Activated CD4-positive, CD25-positive, alpha-beta regulatory T cell (primary cell): ENCODE results near the gene SAT1.

Experiments used
- DNase-seq, 4 experiments: peaks; one replicate each; lab custom pipeline; 2025; lab: John Stamatoyannopoulos, UW

SAT1 gene

DNA sequence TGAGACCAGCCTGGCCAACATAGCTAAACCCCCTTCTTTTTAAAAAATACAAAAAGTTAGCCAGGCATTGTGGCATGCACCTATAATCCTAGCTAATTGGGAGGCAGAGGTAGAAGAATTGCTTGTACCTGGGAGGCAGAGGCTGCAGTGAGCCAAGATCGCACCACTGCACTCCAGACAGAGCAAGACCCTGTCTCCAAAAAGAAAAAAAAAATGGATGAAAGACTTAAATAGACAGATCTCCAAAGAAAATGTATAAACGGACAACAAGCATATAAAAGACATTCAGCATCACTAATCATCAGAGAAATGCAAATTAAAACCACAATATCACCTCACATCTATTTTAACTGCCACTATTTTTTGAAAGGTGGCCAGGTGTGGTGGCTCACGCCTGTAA is 6.6 kb upstream of the SAT1 start:
- DNase-seq: no peak

DNA sequence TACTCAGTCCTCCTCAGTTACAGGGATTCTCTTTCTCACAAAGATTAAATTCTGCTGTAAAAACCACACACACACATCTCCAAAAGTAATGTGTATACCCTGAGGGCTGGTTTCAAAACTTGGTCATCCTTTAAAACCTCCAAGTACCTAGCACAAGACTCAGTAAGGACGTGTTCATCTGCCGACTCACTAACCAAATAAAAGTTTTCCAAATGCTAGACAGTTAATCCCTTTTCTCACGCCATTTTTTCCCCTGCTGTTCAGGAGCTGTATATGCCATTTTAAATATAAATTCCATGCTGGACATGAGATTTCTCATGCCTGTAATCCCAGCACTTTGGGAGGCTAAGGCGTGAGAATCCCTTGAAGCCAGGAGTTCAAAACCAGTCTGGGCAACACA is 3.9 kb upstream of the SAT1 start:
- DNase-seq: no peak

DNA sequence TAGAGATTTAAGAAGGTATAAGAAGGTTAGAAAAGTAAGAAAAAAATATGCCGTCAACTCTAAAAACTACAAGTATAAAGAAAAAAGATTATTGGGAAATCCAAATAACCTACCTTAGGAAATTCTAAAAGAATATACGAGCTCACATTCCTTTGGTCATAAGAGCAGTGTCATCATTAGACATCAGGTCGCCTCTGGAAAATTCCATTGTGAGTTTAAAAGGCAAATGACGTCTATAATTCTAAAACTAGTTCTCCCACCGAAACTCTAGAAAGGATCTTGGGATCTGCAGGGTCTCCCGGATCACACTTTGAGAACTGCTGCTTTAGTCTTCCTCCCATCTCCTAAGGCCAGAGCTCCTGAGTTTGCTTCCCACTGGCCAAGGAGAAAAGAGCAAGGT is 518 bp upstream of the SAT1 start:
- DNase-seq: no peak

DNA sequence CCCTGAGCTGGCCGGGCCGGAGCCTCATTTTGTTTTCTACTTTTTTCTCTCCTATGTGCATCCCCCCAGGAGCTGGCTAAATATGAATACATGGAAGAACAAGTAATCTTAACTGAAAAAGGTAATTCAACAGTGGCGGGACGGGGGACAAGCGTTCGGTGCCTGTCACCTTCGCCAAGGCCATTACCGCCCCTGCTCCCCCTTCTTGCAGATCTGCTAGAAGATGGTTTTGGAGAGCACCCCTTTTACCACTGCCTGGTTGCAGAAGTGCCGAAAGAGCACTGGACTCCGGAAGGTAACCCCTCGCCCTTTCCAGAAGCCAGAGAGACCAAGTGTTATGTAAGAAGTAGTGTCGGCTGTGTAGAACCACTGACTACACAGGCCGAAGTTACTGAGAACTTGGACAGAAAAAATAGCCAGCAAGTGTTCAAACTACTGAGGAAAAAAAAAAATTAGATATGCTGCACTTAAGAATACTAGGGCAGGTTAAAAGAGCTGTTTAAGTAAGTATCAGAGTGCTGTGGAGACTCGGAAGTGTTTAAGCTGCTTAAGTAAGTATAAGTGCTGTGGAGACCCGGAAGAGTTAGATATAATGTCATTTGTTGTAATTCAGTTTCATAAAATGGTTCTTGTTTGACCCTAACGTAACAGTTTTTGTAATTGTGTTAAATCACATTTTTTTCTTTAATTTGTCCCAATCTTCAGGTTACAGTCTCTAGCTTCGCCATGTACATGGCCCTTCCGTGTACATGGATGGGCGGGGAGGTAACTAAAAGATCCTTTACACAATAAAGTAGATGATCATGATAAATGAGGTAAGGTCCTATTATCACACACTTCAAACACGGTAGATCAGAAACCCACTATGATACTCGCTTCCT is 856 bp downstream of the SAT1 start:
- DNase-seq: peak in 1 of 4 experiments; percentile 1

DNA sequence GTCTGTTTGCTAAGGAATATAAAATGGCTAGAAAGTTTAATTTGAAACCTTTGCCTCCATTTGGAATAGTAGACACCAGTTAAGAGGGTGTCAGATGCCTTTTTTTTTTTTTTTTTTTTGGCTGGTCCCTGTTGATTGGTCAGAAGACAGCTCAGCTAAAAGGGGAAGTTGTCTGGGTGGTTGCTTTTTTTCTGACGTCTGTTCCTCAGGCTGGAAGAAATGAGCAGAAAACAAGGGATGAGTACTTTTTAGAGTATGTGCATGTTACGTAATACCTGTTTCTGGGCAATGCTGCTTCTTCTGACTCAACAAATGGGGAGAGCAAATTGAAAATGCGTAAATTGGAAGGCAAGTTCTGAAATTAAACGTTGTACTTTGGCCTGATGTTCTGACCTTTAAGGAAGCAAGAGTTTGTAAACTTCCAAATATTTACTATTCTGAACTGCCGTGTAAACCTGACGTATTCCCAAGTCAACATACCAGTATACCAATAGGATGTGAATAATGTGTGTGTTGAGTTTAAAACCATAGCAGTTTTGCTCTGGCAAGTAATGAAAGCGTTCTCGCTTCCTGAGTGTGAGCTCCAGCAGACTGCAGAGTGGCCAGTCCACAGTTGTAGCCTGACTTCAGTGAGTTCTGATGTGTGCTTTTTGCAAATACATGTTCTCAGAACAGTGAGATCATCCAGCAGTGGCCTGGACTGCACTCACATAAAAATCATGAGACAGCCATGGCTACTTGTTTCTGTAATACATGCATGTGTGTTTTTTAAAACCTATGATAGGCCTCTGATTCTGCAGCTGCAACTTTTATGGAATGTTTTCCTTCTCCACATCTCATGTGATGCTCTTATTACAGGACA is 1.7 kb downstream of the SAT1 start:
- no peak for DNase-seq

DNA sequence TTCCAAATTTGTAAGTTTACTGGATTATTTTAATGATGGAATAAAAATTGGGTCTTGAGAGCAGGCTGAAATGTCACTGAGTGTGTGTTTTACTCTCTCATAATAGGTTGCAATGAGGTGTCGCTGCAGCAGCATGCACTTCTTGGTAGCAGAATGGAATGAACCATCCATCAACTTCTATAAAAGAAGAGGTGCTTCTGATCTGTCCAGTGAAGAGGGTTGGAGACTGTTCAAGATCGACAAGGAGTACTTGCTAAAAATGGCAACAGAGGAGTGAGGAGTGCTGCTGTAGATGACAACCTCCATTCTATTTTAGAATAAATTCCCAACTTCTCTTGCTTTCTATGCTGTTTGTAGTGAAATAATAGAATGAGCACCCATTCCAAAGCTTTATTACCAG is 2.6 kb downstream of the SAT1 start:
- DNase-seq: no peak

DNA sequence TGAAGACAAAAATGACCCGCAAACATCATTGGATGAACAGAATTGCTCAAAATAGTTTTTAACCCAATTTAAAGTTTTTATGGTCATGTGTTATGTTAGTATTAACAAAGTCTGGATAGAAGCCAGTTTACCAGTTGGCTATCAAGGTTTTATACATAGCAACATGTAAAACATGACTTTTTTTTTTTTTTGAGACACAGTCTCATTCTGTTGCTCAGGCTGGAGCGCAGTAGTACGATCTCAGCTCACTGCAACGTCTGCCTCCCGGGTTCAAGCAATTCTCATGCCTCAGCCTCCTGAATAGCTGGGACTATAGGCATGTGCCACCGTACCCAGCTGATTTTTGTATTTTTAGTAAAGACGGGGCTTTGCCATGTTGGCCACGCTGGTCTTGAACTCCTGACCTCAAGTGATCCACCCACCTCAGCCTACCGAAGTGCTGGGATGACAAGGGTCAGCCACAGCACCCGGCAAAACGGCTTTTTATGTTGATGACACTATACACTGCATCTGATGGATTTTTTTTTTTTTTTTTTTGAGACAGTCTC is 3.4 kb downstream of the SAT1 start:
- DNase-seq: no peak

DNA sequence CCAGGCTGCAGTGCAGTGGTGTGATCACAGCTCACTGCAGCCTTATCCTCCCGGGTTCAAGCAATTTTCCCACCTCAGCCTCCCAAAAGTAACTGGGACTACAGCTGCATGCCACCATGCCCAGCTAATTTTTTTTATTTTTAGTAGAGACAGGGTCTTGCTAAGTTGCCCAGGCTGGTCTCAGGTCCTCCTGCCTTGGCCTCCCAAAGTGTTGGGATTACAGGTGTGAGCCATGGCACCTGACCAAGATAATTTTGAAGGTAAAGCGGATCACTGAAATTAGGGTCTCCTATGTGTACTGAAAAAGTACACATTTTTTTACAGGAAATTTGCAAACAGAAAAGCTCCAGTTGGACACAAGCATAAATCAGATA is 4.8 kb downstream of the SAT1 start:
- DNase-seq: no peak

DNA sequence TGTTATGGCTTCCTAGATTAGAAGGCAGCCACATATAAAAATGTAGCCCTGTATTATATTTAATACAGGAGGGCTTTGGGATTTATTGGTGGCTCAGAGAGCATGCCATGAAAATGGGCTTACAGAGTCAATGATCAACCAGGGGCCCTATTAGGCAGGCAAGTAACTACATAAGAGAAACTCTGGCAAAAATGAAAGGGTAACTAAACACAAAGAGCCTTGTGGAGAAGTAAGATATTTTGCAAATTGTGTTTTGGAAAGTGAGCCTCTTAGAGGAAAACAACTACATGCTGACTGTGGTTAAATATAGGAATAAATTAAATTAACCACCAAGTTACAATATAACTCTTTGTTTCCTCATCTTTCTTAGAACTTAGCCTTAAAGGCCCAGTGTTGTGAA is 5.5 kb downstream of the SAT1 start:
- DNase-seq: no peak

DNA sequence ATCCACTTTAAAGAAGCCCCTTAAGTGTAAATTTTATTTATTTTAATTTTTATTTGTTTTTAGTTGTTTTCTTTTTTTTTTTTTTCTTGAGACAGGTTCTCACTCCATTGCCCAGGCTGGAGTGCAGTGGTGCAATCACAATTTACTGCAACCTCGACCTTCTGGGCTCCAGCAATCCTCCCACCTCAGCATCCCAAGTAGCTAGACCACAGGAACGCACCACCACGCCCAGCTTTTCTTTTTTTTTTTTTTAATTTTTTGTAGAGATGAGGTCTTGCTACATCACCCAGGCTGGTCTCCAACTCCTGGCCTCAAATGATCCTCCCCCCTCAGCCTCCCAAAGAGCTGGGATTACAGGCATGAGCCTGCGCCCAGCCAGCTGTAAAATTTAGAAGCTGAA is 6.0 kb downstream of the SAT1 start:
- no peak for DNase-seq

DNA sequence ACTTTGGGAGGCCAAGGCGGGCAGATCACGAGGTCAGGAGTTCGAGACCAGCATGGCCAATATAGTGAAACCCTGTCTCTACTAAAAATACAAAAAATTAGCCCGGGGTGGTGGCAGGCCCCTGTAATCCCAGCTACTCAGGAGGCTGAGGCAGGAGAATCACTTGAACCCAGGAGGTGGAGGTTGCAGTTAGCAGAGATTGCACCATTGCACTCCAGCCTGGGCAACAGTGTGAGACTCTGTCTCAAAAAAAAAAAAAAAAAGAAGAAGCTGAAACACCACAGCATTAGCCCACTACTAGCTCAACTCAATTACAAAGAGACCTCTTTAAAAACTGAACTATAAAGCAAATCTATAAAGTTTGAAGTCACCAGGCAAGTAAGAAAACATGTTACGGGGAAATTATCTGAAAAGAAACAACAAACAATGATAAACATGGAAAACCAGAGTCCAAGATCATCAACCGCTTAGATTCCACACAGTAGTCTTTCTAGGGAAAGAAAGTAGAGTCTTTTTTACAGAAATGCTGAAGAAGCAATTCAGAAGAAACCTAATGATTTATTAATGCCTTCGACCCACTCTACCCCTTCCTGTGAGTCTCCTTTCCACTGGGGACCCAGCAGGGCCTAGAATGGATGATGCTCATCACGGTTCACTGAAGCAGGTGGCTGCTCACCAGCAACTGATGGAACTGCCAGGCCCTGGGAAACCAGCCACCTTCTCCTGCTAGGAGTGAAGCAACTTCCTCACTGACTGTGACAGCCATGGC is 6.6 kb downstream of the SAT1 start:
- no peak for DNase-seq

DNA sequence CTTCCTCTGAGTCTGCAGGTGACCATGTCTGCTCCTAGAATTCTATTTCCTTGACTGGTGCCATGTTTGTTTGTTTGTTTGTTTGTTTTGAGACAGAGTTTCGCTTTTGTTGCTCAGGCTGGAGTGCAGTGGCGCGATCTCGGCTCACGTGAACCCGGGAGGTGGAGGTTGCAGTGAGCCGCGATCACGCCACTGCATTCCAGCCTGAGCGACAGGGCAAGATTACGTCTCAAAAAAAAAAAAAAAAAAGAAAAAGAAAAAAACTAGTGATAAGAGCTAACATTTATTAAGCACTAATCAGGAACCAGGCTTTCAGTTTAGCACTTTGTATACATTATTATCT is 7.2 kb downstream of the SAT1 start:
- no peak for DNase-seq

DNA sequence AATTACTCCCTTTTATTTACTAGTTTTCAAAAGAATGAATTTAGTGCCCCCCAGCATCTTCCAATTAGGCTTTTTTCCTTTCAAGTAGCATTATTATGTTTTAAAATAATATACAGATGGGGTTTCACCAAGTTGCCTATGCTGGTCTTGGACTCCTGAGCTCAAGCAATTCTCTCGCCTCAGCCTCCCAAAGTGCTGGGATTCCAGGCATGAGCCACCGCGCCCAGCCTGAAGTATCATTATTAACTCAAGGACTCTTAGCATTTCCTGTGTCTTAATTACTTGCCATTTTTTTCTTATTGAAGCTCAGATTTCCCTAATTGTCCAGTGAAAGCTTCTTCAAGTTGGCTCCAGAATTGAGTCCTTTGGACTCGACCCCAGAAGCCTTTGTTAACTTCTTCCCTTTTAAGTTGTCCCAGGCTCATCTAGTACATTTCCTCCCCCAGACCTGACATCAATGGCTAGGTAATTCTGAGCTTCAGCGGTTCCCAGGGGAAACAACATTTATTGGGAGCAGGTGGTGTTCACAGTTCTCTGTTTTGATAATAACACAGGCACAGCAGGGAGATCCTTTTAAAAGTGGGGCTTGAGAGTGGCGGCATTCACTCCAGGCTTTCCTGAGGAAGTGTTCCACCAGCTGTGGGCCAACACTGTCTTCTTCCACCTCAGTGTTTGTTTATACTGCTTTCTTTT is 10.0 kb downstream of the SAT1 start:
- no peak for DNase-seq

DNA sequence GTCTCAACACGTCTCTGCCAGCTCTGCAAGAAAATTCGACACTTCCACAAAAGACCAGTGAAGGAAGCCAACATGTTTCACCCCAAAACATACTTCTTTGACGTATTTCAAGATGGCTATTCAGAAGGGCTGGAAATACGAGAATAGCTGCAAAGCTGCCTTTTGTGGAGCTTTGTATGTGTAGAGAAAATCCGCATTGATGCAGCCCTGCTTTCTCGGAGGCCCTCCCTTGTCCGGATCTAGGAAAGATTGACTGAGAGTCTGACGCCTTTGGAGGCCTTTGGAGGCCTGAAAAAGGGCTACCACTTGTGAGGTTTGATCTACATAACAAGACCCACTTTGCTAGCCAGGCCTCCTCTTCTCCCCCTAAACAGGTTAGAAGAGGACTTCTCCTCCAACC is 12.2 kb downstream of the SAT1 start:
- DNase-seq: no peak

DNA sequence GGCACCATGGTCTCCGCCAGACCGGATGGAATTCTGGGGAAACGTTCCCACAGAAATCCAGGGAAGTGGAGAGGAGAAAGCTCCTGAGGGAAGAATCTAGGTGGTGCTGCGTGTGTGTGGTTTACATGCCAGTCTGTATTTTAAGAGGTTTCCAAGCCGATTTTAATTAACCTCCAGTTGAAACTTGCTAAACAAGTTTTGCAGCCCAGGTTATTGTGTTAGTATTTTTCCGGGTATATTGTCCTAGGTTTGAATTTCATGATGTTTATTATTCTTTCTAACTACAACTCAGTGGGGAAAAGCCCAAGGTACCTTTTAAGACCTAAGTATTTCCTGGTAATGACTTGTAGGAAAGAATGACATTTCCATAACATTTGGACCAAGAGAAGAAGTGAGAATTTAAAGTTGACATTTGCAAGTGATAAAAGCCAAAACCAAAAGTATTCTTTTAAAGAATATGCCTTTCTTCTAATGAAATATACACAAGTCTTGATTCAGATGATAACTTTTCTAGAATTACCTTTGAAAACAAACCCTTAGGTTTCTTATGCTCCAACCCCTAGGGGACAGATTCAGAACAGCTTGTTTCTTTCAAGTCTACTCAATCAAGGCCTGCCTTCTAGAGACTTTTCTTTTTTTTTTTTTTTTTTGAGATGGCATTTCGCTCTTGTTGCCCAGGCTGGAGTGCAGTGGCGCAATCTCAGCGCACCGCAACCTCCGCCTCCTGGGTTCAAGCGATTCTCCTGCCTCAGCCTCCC is 14.6 kb downstream of the SAT1 start:
- DNase-seq: no peak

DNA sequence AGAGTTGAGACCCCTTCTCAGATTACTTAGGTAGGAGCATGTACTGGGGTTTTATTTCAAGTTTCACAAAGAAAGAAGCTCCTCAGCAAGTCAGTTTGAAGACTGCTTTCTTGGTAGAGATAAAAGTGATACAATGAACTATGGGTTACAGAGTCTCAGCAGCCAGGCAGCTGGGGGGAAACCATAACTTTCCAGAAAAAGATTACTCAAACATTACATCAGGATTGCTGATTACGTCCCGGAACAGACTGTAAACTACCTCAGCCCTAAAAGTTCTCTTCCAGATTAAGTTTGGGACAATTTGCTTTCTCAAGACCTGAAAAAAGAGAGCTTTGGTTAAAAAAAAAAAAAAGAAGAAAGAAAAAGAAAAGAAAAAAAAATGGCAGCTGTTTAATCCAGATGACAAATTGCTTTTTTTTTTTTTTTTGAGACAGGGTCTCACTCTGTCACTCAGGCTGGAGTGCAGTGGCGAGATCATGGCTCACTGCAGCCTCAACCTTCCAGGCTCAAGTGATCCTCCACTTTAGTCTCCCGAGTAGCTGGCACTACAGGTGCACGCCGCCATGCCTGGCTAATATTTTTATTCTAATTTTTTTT is 16.6 kb downstream of the SAT1 start:
- no peak for DNase-seq

DNA sequence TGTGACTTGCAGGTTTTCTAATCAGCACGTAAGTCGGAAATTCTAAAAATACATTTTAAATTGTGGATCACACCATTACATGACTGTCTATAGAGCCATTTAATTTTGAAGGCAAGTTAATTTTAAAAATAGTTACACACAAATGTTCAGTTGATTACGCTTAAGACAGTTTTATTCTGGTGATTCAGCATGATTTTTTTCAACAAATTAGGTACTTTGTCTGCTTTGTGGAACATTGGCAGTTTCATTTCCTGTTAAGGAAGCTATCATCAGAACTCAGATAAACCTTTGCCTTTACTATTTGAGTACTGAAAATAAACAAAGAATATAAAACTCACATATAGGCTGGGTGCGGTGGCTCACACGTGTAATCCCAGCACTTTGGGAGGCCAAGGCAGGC is 19.5 kb downstream of the SAT1 start:
- no peak for DNase-seq

DNA sequence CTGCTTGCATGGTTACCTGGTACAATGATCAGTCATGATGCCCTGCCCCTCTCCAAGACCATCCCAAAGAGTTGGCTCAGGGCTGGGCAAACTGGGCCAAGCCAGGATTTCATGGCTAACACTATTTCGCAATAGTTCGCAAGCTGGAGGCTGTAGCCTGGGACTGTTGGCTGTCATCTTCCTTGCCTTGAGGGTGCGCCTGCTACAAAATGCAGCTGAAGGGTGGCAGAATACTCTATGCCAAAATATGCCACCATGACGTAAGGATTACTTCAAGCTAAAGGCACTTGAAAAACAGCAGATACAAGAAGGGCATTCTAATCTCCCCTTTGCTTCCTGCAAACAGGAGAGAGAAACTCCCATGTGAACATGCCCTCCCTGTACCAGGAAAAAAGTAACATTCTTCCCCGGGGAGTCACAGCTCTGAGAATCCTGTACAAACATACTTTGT is 21.0 kb downstream of the SAT1 start:
- no peak for DNase-seq

DNA sequence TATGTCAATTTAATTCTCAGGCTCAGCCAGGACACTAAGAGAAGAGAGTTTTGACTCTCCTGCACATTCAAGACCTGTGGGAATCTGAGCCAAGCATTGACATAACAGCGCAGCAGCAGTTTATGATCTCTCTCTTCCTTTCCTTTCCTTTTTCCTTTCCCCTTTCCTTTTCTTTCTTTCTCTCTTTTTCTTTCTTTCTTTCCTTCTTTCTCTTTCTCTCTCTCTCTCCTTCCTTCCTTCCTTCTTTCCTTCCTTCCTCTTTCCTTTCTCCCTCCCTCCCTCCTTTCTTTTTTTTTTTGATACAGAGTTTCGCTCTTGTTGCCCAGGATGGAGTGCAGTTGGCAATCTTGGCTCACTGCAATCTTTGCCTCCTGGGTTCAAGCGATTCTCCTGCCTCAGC is 21.6 kb downstream of the SAT1 start:
- DNase-seq: no peak

DNA sequence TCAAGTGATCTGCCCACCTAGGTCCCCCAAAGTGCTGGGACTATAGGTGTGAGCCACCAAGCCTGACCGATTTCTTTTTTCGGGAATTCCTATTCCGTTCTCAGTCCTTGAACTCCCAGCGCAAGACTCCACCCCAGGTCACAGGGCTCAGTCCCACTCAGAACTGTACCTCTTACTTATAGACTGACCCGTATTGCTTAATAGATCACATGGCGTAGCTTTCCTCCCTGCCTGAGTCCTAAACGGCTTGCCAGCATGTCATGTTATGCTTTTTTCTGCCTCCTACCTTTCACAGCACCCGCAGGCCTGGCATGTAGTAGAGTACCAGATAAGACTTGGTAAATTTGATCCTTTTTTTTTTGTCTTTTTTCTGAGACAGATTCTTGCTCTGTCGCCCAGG is 22.4 kb downstream of the SAT1 start:
- DNase-seq: no peak

DNA sequence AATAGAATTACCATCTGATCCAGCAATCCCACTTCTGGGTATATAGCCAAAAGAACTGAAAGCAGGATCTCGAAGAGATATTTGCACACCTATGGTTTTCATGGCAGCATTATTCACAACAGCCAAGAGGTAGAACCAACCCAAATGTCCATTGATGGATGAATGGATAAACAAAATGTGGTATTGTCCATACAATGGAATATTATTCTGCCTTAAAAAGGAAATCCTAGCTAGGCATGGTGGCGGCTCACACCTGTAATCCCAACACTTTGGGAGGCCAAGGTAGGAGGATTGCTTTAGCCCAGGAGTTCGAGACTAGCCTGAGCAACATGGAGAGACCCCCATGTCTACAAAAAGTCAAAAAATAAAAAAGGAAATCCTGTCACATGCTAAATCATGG is 27.3 kb downstream of the SAT1 start:
- DNase-seq: no peak
